B cell (primary cell): ENCODE data around the gene SLC7A6OS. TPM values are rescaled to one million over a fixed set of nuclear protein-coding genes. Genes with fewer than 3 reads are reported as not detected.
A peak's percentile ranks its signal among the peaks of the same experiment; 100 is the strongest.

Experiments used
- ATAC-seq: fragments of 200-7000 bp; cut with Tn5 transposase; one replicate; pipeline ENCODE4 v1.10.0; 2021; ENCODE audit warnings: low read depth, mild to moderate bottlenecking, moderate number of reproducible peaks, moderate library complexity
- CTCF ChIA-PET: fragments of 350-600 bp; sonication (Branson Sonifier 250); formaldehyde crosslinking; loops from one replicate; lab custom pipeline; 2021; ENCODE audit warnings: antibody characterized with exemption, inconsistent platforms; lab: Charles Lee
- POLR2A ChIA-PET: fragments of 350-600 bp; sonication (Branson Sonifier 250); formaldehyde crosslinking; loops from one replicate; lab custom pipeline; 2021; ENCODE audit warnings: antibody characterized with exemption; lab: Charles Lee
- DNase-seq: peaks from one replicate; pipeline ENCODE4 v3.0.0; 2013
- H2AFZ ChIP-seq: 2 replicates; pipeline ENCODE4 v1.6.1; 2012; ENCODE audit warnings: mild to moderate bottlenecking, low read depth, low read length; ENCODE audit not compliant: insufficient read depth, poor library complexity, severe bottlenecking
- H3K27ac ChIP-seq, 2 donors: 1 replicate in 1 of 2; 2 replicates in 1 of 2; pipeline ENCODE4 v1.5.1; 2012 to 2013; ENCODE audit warnings: low read length in 2 of 2, mild to moderate bottlenecking in 2 of 2, moderate library complexity in 1 of 2
- H3K27me3 ChIP-seq, 4 experiments: fragments of 200-600 bp in 1 of 4; sonication (generic) in 1 of 4; replicated peaks in 1 of 4; 1 replicate in 2 of 4; 2 replicates in 2 of 4; pipeline versions ENCODE4 v1.6.1 to v1.7.0; 2013 to 2016; ENCODE audit warnings: low read length in 3 of 4, mild to moderate bottlenecking in 2 of 4, mixed read lengths in 1 of 4, moderate library complexity in 1 of 4; ENCODE audit not compliant: insufficient read depth in 4 of 4, control insufficient read depth in 3 of 4; ENCODE audit errors: control extremely low read depth in 1 of 4
- H3K36me3 ChIP-seq, 2 experiments: replicated peaks in 1 of 2; 1 replicate in 1 of 2; 2 replicates in 1 of 2; pipeline versions ENCODE4 v1.6.1 to v1.7.1; 2013; ENCODE audit warnings: low read length in 1 of 2; ENCODE audit not compliant: insufficient read depth in 2 of 2, control insufficient read depth in 1 of 2; ENCODE audit errors: control extremely low read depth in 1 of 2, extremely low read depth in 1 of 2
- H3K4me1 ChIP-seq, 2 donors: fragments of 200-600 bp in 1 of 2; sonication (generic) in 1 of 2; 1 replicate in 1 of 2; 2 replicates in 1 of 2; pipeline versions ENCODE4 v1.5.1 to v1.6.1; 2013 to 2017; ENCODE audit warnings: low read length in 2 of 2; ENCODE audit not compliant: control insufficient read depth in 2 of 2, insufficient read depth in 2 of 2
- H3K4me2 ChIP-seq: replicated peaks from 2 replicates; pipeline ENCODE3; 2012; ENCODE audit warnings: mild to moderate bottlenecking, low read depth, low read length; ENCODE audit not compliant: poor library complexity, severe bottlenecking
- H3K4me3 ChIP-seq, 5 experiments: fragments of 200-600 bp in 1 of 5; sonication (generic) in 1 of 5; 1 replicate in 3 of 5; 2 replicates in 2 of 5; pipeline versions ENCODE4 v1.5.1 to v1.7.0; 2011 to 2016; ENCODE audit warnings: low read length in 4 of 5, mild to moderate bottlenecking in 4 of 5, low read depth in 2 of 5, control low read depth in 1 of 5, moderate library complexity in 1 of 5; ENCODE audit not compliant: insufficient read depth in 1 of 5; ENCODE audit errors: control extremely low read depth in 1 of 5, extremely low read depth in 1 of 5
- H3K79me2 ChIP-seq: fragments of 200-600 bp; sonication (generic); one replicate; pipeline ENCODE4 v1.6.0; 2016; ENCODE audit warnings: low read length; ENCODE audit not compliant: control insufficient read depth, insufficient read depth
- H3K9ac ChIP-seq: fragments of 200-600 bp; sonication (generic); 2 replicates; pipeline ENCODE4 v1.6.1; 2017; ENCODE audit warnings: mild to moderate bottlenecking, low read length, moderate library complexity
- H3K9me3 ChIP-seq, 3 donors: one replicate each; pipeline versions ENCODE4 v1.6.1 to v1.7.1; 2013; ENCODE audit warnings: low read length in 2 of 3; ENCODE audit not compliant: control insufficient read depth in 2 of 3, insufficient read depth in 1 of 3; ENCODE audit errors: control extremely low read depth in 1 of 3
- H4K20me1 ChIP-seq: 2 replicates; pipeline ENCODE4 v1.6.0; 2012; ENCODE audit warnings: mild to moderate bottlenecking, low read length; ENCODE audit not compliant: insufficient read depth, control insufficient read depth, poor library complexity, severe bottlenecking
- H3K27ac Mint-ChIP-seq: one replicate; pipeline ENCODE4 v1.8.0; 2021; ENCODE audit warnings: mixed read lengths
- H3K27me3 Mint-ChIP-seq: one replicate; pipeline ENCODE4 v1.8.0; 2021; ENCODE audit warnings: mixed read lengths
- H3K4me1 Mint-ChIP-seq: one replicate; pipeline ENCODE4 v1.8.0; 2021; ENCODE audit warnings: mixed read lengths
- H3K4me3 Mint-ChIP-seq: one replicate; pipeline ENCODE4 v1.8.0; 2021; ENCODE audit warnings: mixed read lengths
- H3K9me3 Mint-ChIP-seq: one replicate; pipeline ENCODE4 v1.8.0; 2022; ENCODE audit warnings: mixed read lengths; ENCODE audit not compliant: insufficient read depth
- CTCF ChIP-seq: fragments of 200-600 bp; IDR thresholded peaks from one replicate; pipeline ENCODE4 v1.8.0; 2022; ENCODE audit warnings: antibody characterized with exemption, mild to moderate bottlenecking
- EZH2 ChIP-seq: IDR thresholded peaks from 2 replicates; pipeline ENCODE4 v1.6.1; 2012; ENCODE audit warnings: borderline replicate concordance, low read depth, mild to moderate bottlenecking, moderate library complexity, low read length; ENCODE audit not compliant: insufficient read depth, poor library complexity, severe bottlenecking
- WGBS: methylation state at CpG from one replicate; pipeline ENCODE4 v1.1.5; 2013; ENCODE audit warnings: missing lambda C conversion rate; ENCODE audit not compliant: insufficient coverage; 5-methylcytosine and 5-hydroxymethylcytosine counted together
- intact Hi-C: fragments of 100-400 bp; cut with micrococcal nuclease; formaldehyde crosslinking; loops from one replicate; pipeline ENCODE4 v1.10.0; 2022
- polyA plus RNA-seq: library from polyadenylated mRNA; depleted of rRNA; stranded (reverse); fragments of >200 nt; gene quantifications from 2 replicates; pipeline ENCODE4 v1.2.3, GENCODE V29; 2012
- total RNA-seq, 2 donors: library from RNA; stranded (reverse); fragments of 120-200 nt in 1 of 2; gene quantifications; 1 replicate in 1 of 2; 2 replicates in 1 of 2; pipeline versions ENCODE4 v1.2.3 to v1.2.4, GENCODE V29; 2013 to 2022

The SLC7A6OS gene
- total and polyA plus RNA-seq, 2 donors (not counting 1 experiment from before 2014, with no cell fraction given): 9.9 to 54.1 TPM

GRCh38 chr16:68281368-68282063 is 29.2 kb downstream of the SLC7A6OS start:
- Histone ChIP-seq H3K27ac (peak overlapping the region in 1 of 2 donors; percentile 92), H3K9ac (no peak overlapping the region), H3K36me3 (peaks cover 0 to 24% of the 10 kb centered on the region in 2 experiments), H3K4me2 (no peak overlapping the region), H3K4me3 (no peak overlapping the region), H3K27me3 (no peaks in the 10 kb centered on the region), H3K4me1 (peaks cover 52 to 68% of the 10 kb centered on the region in 2 donors), H3K79me2 (peaks cover 67% of the 10 kb centered on the region), H3K9me3 (no peaks in the 10 kb centered on the region), H2AFZ (no peak overlapping the region), H4K20me1 (no peaks in the 10 kb centered on the region)
- H3K9me3 Mint-ChIP-seq: no peaks in the 10 kb centered on the region
- intact Hi-C loops: no loop called here
- peak overlapping the region; percentile 84 for H3K27ac Mint-ChIP-seq
- TF ChIP-seq CTCF: no peak
- no peak for TF ChIP-seq EZH2
- H3K27me3 Mint-ChIP-seq: no peaks in the 10 kb centered on the region
- no peak for ATAC-seq
- POLR2A ChIA-PET: interaction anchor here (1.6 kb wide), 1 partner anchor 8 kb away, joined by 4 read pairs; no protein-coding TSS in a partner anchor
- CTCF ChIA-PET: interaction anchor here (2.7 to 3.7 kb wide), 2 partner anchors 17 to 20 kb away, joined by 10 to 18 read pairs; partner anchors contain the start of gene SLC7A6
- WGBS: 100% methylated on average over 1 of the region's 4 CpGs
- peak overlapping the region; percentile 14 for H3K4me3 Mint-ChIP-seq
- H3K4me1 Mint-ChIP-seq: peaks cover 60% of the 10 kb centered on the region
- no peak for DNase-seq
